GM06990 (cell line): Measurements from ENCODE around the gene PTPRN2.
"Not testable (repeated sequence)": the region's sequence is repeated elsewhere in the genome, so short reads cannot be mapped to it uniquely, and the experiment has no call there.

Source experiments
- DNase-seq: peaks from one replicate; pipeline ENCODE4 v3.0.0-alpha.2; 2011; ENCODE audit not compliant: insufficient read length; ENCODE audit errors: extremely low read depth
- H3K27me3 ChIP-seq: replicated peaks from 2 replicates; pipeline ENCODE4 v1.6.0; 2011; ENCODE audit warnings: low read length; ENCODE audit not compliant: control insufficient read depth, insufficient read depth
- H3K36me3 ChIP-seq: 2 replicates; pipeline ENCODE4 v1.5.1; 2011; ENCODE audit warnings: low read length; ENCODE audit not compliant: control insufficient read depth, insufficient read depth
- H3K4me3 ChIP-seq: replicated peaks from 2 replicates; pipeline ENCODE4 v1.5.1; 2011; ENCODE audit warnings: low read depth, mild to moderate bottlenecking, control low read depth, low read length
- TF ChIP-seq, protein P1 (sequence below): IDR thresholded peaks from 2 replicates; pipeline ENCODE4 v1.5.1; 2011; ENCODE audit warnings: low read length, control low read depth, mild to moderate bottlenecking, inconsistent platforms; ENCODE audit not compliant: insufficient read depth, poor library complexity, severe bottlenecking

PTPRN2 gene

GRCh38 chr7:157493776-157494175 is 1093.8 kb downstream of the PTPRN2 start:
- TF ChIP-seq, protein P1, sequence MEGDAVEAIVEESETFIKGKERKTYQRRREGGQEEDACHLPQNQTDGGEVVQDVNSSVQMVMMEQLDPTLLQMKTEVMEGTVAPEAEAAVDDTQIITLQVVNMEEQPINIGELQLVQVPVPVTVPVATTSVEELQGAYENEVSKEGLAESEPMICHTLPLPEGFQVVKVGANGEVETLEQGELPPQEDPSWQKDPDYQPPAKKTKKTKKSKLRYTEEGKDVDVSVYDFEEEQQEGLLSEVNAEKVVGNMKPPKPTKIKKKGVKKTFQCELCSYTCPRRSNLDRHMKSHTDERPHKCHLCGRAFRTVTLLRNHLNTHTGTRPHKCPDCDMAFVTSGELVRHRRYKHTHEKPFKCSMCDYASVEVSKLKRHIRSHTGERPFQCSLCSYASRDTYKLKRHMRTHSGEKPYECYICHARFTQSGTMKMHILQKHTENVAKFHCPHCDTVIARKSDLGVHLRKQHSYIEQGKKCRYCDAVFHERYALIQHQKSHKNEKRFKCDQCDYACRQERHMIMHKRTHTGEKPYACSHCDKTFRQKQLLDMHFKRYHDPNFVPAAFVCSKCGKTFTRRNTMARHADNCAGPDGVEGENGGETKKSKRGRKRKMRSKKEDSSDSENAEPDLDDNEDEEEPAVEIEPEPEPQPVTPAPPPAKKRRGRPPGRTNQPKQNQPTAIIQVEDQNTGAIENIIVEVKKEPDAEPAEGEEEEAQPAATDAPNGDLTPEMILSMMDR: no peak
- no peak for DNase-seq
- Histone ChIP-seq H3K4me3 (no peak overlapping the region), H3K36me3 (no peaks in the 10 kb centered on the region), H3K27me3 (no peaks in the 10 kb centered on the region)

DNA sequence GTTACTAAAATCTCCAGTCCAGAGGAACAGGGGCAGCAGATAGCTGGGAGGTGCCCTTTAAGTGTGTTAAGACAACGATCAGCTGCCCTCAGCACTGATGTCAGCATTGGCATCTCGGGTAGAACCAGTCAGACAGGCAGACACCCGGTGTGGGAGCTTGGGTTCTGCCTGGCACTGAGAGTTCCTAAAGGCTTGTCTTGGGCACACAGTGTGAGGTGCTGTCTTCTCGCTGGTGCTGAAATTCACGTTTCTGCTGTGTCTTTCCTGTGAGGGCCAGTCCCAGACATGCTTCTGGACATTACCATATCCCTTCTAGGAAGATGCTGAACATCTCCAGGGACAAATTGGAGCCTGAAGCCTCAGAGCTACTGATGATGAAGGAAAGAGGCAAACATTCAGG is 1094.6 kb downstream of the PTPRN2 start:
- DNase-seq: no peak

DNA sequence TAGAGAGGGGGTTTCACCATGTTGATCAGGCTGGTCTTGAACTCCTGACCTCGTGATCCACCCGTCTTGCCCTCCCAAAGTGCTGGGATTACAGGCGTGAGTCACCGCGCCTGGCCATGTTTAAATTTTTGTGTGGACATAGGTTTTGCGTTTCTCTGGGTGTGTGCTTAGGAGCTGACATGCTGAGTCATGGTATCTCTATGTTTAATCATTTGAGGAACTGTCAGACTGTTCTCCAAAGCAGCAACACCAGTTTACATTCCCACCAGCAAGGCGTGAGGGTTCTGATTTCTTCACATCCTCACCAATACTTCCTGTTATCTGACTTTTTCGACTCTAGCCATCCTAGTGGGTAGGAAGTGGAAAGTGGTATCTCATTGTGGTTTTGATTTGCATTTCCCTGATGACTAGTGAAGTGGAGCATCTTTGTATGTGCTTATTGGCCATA is 1097.1 kb downstream of the PTPRN2 start:
- H3K27me3 ChIP-seq: no peaks in the 10 kb centered on the region
- TF ChIP-seq, protein P1: no peak
- H3K36me3 ChIP-seq: no peaks in the 10 kb centered on the region
- no peak for DNase-seq
- no peak overlapping the region for H3K4me3 ChIP-seq

More for the DNA sequence above, 1094.6 kb downstream of the PTPRN2 start:
- Histone ChIP-seq H3K4me3 (no peak overlapping the region), H3K36me3 (no peaks in the 10 kb centered on the region), H3K27me3 (no peaks in the 10 kb centered on the region)
- TF ChIP-seq, protein P1: no peak

GRCh38 chr7:157489870-157490269 is 1097.8 kb downstream of the PTPRN2 start:
- H3K27me3 ChIP-seq, DNase-seq, H3K4me3 ChIP-seq, H3K36me3 ChIP-seq: not testable (repeated sequence)
